ACC112 (cell line): Measurements from ENCODE around the gene RAD51C.
"Not testable (repeated sequence)": the region's sequence is repeated elsewhere in the genome, so short reads cannot be mapped to it uniquely, and the experiment has no call there.

ENCODE experiments used
- H2AFZ ChIP-seq: fragments of 200-600 bp; sonication (generic); one replicate; pipeline ENCODE4 v1.6.0; 2017; ENCODE audit warnings: antibody characterized with exemption, low read length; ENCODE audit not compliant: unreplicated experiment
- H3K27ac ChIP-seq: fragments of 200-600 bp; sonication (generic); 2 replicates; pipeline ENCODE4 v1.5.1; 2014; ENCODE audit warnings: low read depth, mild to moderate bottlenecking, antibody characterized with exemption, low read length, moderate library complexity
- H3K27me3 ChIP-seq: fragments of 200-600 bp; sonication (generic); 2 replicates; pipeline ENCODE4 v1.6.1; 2014; ENCODE audit warnings: mild to moderate bottlenecking, antibody characterized with exemption, low read length, moderate library complexity, mixed read lengths; ENCODE audit not compliant: insufficient read depth
- H3K36me3 ChIP-seq: fragments of 200-600 bp; sonication (generic); 2 replicates; pipeline ENCODE4 v1.6.1; 2016; ENCODE audit warnings: mild to moderate bottlenecking, antibody characterized with exemption, low read length, moderate library complexity, mixed read lengths; ENCODE audit not compliant: insufficient read depth
- H3K4me1 ChIP-seq: fragments of 200-600 bp; sonication (generic); one replicate; pipeline ENCODE4 v1.6.1; 2016; ENCODE audit warnings: low read length, mixed read lengths; ENCODE audit not compliant: insufficient read depth, unreplicated experiment, control insufficient read depth
- H3K4me3 ChIP-seq: fragments of 200-600 bp; sonication (generic); 2 replicates; pipeline ENCODE4 v1.5.1; 2014; ENCODE audit warnings: mild to moderate bottlenecking, low read depth, low read length
- H3K79me2 ChIP-seq: fragments of 200-600 bp; sonication (generic); one replicate; pipeline ENCODE4 v1.6.0; 2016; ENCODE audit warnings: low read length; ENCODE audit not compliant: control insufficient read depth, unreplicated experiment, insufficient read depth

Gene RAD51C

GRCh38 chr17:58758890-58759289 is 66.5 kb downstream of the RAD51C start:
- no peak overlapping the region for H3K27ac ChIP-seq
- H3K4me1 ChIP-seq: peaks cover 5% of the 10 kb centered on the region
- no peaks in the 10 kb centered on the region for H3K36me3 ChIP-seq
- no peak overlapping the region for H3K4me3 ChIP-seq
- H3K27me3 ChIP-seq: peaks cover 70% of the 10 kb centered on the region
- no peak overlapping the region for H2AFZ ChIP-seq
- H3K79me2 ChIP-seq: no peaks in the 10 kb centered on the region

GRCh38 chr17:58759522-58759921 is 67.1 kb downstream of the RAD51C start:
- H3K36me3 ChIP-seq: no peaks in the 10 kb centered on the region
- H3K27me3 ChIP-seq: peaks cover 69% of the 10 kb centered on the region
- H3K4me3 ChIP-seq: no peak overlapping the region
- no peak overlapping the region for H3K27ac ChIP-seq
- peaks cover 5% of the 10 kb centered on the region for H3K4me1 ChIP-seq
- H2AFZ ChIP-seq: no peak overlapping the region
- H3K79me2 ChIP-seq: no peaks in the 10 kb centered on the region

- Histone ChIP-seq H3K36me3 (no peaks in the 10 kb centered on the region), H3K4me1 (peaks cover 5% of the 10 kb centered on the region), H3K27me3 (peaks cover 63% of the 10 kb centered on the region), H2AFZ (no peak overlapping the region), H3K4me3 (no peak overlapping the region), H3K79me2 (no peaks in the 10 kb centered on the region), H3K27ac (no peak overlapping the region)
These were observed 67.8 kb downstream of the RAD51C start for GRCh38 chr17:58760248-58760647.

GRCh38 chr17:58763263-58763662 is 70.9 kb downstream of the RAD51C start:
- Histone ChIP-seq H3K27ac (no peak overlapping the region), H3K27me3 (peaks cover 34% of the 10 kb centered on the region), H3K36me3 (no peaks in the 10 kb centered on the region), H3K4me1 (no peaks in the 10 kb centered on the region), H3K79me2 (no peaks in the 10 kb centered on the region), H3K4me3 (no peak overlapping the region), H2AFZ (no peak overlapping the region)

DNA sequence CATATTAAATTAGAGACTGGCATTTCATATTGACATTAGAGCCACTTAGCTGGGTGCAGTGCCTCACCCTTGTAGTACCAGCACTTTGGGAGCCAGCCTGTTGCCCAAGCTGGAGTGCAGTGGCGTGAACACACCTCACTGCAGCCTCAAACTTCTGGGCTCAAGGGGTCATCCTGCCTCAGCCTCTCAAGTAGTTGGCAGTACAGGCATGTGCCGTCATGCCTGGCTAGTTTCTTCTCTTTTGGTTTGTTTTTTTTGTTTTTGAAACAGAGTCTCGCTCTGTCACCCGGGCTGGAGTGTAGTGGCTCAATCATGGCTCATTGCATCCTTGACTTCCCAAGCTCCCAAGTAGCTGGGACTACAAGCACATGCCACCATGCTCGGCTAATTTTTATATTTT is 72.0 kb downstream of the RAD51C start:
- H3K79me2 ChIP-seq: no peaks in the 10 kb centered on the region
- H3K27ac ChIP-seq: no peak overlapping the region
- no peaks in the 10 kb centered on the region for H3K4me1 ChIP-seq
- H3K36me3 ChIP-seq: no peaks in the 10 kb centered on the region
- H3K4me3 ChIP-seq: no peak overlapping the region
- peaks cover 25% of the 10 kb centered on the region for H3K27me3 ChIP-seq
- H2AFZ ChIP-seq: no peak overlapping the region

GRCh38 chr17:58778482-58778881 is 86.1 kb downstream of the RAD51C start:
- not testable (repeated sequence) for H3K27me3 ChIP-seq, H2AFZ ChIP-seq, H3K4me1 ChIP-seq, H3K27ac ChIP-seq, H3K36me3 ChIP-seq, H3K79me2 ChIP-seq, H3K4me3 ChIP-seq

DNA sequence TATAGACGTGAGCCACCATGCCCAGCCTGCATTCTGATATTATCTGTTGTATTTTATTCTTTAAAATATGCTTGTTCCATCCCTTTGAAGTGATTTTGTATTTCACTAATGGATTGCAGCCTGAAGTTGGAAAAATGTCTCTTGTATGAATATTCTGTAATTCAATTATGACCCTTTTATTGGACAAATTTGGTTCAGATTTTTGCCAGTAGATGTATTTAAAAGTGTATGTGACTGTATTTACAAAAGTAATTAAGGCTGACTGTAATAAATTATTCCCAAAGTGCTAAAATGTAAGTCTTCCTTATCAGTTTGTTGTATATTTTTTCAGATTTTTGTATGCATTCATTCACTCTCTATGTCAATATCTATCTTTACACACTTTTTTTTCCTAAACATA is 87.0 kb downstream of the RAD51C start:
- H3K36me3 ChIP-seq: no peaks in the 10 kb centered on the region
- no peaks in the 10 kb centered on the region for H3K79me2 ChIP-seq
- H3K27me3 ChIP-seq: no peaks in the 10 kb centered on the region
- no peaks in the 10 kb centered on the region for H3K4me1 ChIP-seq
- H3K27ac ChIP-seq: no peak overlapping the region
- no peak overlapping the region for H3K4me3 ChIP-seq
- H2AFZ ChIP-seq: no peak overlapping the region

DNA sequence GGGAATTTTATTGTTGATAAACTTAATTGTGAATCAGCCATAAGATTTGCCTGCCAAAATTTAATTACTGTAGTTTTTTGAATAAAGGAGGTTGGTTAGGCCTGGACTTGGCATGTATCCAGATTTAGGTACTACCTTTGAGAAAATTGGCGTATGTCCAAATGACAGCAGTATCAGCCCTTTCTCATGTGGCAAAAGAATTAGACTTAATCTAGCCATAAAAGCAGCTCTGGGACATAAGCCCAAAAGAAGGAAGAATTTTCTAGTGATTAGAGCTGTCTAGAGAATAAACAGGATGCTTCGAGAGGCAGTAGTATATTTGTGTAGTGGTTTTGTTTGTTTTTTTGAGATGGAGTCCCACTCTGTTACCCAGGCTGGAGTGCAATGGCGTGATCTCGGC is 91.0 kb downstream of the RAD51C start:
- Histone ChIP-seq H3K27ac (no peak overlapping the region), H3K4me3 (no peak overlapping the region), H3K4me1 (peaks cover 9% of the 10 kb centered on the region), H3K79me2 (no peaks in the 10 kb centered on the region), H2AFZ (no peak overlapping the region), H3K36me3 (no peaks in the 10 kb centered on the region), H3K27me3 (no peaks in the 10 kb centered on the region)

GRCh38 chr17:58785097-58785496 is 92.7 kb downstream of the RAD51C start:
- Histone ChIP-seq H3K79me2 (no peaks in the 10 kb centered on the region), H3K27me3 (no peaks in the 10 kb centered on the region), H3K36me3 (no peaks in the 10 kb centered on the region), H3K4me3 (no peak overlapping the region), H3K4me1 (peaks cover 9% of the 10 kb centered on the region), H2AFZ (no peak overlapping the region), H3K27ac (no peak overlapping the region)
